ENCODE results near the gene AKAP13. TPM values are rescaled to one million over a fixed set of nuclear protein-coding genes. Genes with fewer than 3 reads are reported as not detected.
"Not testable (repeated sequence)": the region's sequence is repeated elsewhere in the genome, so short reads cannot be mapped to it uniquely, and the experiment has no call there.

The AKAP13 gene
- total RNA-seq, 1 donor from 2014 or later = 322 TPM

DNA sequence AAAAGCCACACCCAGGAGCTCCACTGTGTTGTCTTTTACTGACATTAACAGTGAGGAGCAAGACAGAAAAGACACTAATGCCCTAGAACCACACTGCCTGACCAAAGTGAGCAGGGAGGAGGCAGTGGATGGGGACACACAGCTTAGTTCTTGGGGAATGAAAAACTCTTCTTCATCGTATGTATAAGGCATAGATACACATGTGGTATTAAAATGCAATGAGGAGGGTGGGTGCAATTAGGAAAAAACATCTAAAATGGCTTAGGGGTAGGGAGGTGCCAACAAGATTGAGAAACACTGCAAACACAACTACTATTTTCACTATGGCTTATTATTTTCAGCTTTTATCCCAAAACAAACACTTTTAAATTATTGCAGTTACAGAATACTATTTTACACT is 398.8 kb downstream of the AKAP13 start:
- intact Hi-C loops (cut with DNase I) = no loop called here
- ATAC-seq (ENCODE audit: poor library complexity) = no peak

DNA sequence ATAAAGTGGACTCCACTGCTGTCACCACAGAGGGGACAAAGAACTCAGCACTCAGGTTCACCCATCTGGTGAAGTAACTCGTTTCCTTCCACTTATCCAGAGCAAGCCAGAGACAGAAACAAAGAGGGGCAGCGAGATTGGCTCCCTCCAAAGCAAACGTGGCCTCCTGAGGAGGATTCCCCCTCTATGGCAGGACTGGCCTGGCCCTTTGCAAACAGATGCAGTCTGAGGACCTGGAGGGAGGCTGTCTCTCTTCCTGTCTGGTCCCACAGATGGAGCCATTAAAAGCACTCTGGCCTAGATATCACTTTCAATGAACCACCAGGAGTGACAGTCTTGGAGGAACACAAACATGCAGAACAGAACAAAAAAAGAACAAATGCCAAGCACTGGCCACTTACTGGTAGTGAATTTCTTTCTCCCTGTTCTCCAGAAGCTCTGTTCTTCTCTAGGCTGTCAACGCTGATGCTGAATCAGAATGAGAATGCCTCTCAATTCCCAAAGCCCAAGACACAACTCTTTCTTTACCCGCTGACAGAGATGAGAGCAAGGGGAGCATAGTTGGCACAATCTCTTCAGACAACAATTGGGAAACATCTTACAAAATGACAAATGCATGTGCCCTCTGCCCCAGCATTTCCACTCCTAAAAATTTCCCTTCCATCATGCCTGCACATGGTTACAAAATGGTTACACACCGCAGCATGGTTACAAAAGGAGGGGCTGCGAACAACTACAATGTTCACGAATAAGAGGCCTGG is 400.0 kb downstream of the AKAP13 start:
- no peak for ATAC-seq (ENCODE audit: poor library complexity)
- DNase-seq = no peak
- intact Hi-C loops (cut with DNase I) = no loop called here

More for the DNA sequence above, 398.8 kb downstream of the AKAP13 start:
- DNase-seq = no peak

DNA sequence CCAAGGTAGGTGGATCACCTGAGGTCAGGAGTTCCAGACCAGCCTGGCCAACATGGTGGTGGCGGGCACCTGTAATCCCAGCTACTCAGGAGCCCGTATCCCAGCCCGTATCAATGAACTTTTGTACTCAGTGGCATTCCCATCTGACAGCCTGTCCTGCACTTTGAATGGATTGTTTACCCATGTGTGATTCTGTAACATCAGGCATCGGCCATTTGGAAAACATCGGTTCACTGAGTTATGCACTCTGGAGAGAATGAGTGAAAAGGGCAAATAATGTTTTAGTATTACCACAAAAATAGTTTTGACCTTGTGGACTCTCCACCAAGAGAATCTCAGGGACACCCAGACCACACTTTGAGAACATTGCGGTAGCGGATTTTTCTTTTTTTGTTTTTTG is 400.7 kb downstream of the AKAP13 start:
- DNase-seq (no peak), ATAC-seq (ENCODE audit: poor library complexity) (no peak)
- intact Hi-C loops (cut with DNase I) = no loop called here

DNA sequence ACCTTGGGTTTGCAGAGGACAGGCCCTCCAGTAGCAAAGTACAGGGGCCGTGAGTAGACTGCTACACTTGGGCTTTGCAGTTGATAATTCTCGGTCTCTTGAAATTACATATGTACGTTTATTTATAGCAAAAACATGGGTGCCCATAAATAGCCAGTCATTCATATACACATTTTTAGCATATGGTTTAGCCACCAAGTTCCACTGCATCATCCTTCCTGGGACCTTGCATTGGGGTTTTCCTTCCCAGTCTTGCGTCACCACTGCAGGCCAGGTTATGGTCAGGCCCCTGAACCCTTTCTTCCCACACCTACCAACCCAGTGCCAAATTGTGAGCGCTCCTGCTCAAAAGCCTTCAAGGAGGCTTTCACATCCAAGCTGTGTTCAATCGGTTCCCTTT is 401.7 kb downstream of the AKAP13 start:
- intact Hi-C loops (cut with DNase I) = no loop called here
- ATAC-seq (ENCODE audit: poor library complexity) (no peak), DNase-seq (no peak)

DNA sequence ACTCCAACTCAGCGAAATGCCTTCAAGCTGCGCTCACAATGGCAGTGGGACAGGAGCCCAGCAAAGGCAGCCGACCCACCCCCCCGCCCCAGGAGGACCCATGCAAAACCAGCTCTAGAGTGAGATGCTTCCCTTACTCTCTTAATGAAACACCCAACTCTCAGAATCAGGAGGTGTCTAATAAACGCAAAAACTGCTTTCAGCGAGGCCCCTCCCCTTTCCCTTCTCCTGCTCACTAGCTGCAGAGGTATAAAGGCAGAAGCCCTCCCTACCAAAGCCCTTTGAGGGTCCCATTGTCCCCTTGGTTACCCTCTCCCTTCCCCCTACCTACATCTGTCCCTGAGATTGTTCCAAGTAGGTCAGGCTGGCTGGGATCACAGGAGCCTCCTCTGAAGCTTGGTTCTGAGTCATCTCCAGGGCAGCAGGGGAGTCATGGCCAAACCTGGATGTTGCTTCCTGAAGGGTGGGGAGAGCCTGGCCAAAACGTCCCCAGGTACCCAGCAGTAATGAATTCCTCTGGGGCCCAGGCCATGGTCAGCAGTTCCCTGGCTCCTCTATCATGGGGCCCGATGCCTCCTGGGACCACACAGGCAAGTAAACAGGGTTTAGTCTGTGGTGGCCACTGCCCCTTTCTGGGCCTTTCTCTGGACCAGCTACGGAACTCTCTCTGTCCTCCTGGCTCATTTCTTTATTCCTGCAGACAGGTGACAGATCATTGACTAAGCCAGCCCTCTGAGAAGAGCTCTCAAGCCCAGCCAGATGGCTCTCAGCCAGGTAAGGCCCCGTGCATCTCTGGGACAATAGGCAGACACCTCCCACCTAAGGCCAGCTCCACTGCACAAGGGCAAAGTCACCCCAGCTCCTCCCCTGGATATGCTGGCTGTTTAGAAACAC is 405.7 kb downstream of the AKAP13 start:
- DNase-seq (peak; percentile 68), ATAC-seq (ENCODE audit: poor library complexity) (peak; percentile 85)
- intact Hi-C loops (cut with DNase I) = no loop called here

DNA sequence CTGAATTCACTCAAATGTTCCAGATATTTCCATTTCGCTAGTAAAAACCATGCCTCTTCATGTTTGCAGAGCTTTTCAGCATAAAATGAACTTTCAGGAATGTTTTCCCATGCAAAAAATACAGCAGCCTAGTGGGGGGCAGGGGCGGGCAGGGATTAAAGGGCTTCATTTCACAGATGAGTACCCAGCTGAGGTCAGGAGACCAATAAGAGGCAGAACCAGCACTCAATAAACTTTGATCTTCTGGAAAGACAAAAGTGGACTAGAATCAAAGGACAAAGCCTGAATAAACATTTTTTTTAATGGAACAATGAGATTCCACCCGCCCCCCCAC is 406.3 kb downstream of the AKAP13 start:
- DNase-seq (no peak), ATAC-seq (ENCODE audit: poor library complexity) (no peak)
- intact Hi-C loops (cut with DNase I) = no loop called here

DNA sequence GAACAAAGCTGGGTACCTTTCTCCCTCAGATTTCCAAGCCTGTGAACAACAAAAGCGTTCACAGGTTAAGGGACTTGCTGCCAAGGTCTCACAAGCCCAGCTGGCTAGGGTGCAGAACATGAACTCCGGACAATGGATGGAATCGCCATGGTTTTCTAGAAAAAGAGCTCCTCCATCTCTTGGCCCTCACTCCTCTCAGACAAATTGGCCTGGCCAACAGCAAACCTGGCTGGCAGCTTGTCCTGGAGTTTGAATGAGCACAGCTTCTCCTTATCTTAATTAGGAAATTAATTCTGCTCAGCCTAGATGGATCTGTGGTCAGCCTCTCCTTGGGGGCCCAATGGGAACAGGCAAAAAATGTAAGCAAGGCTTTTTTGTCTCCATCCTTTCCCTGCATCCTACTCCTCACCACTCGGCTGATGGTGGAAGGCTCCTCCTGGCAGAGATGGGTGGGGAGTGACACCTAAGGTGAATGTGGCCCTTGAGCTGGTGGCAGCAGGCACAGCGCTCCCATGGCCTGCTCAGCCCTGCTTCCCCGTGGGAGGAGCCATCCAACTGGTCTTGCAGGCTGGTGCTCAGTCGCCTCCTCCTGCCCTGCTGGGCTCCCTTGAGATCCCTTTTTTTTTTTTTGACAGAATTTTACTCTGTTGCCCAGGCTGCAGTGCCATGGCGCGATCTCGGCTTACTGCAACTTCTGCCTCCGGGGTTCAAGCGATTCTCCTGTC is 408.5 kb downstream of the AKAP13 start:
- DNase-seq (no peak), ATAC-seq (ENCODE audit: poor library complexity) (no peak)
- intact Hi-C loops (cut with DNase I) = no loop called here

DNA sequence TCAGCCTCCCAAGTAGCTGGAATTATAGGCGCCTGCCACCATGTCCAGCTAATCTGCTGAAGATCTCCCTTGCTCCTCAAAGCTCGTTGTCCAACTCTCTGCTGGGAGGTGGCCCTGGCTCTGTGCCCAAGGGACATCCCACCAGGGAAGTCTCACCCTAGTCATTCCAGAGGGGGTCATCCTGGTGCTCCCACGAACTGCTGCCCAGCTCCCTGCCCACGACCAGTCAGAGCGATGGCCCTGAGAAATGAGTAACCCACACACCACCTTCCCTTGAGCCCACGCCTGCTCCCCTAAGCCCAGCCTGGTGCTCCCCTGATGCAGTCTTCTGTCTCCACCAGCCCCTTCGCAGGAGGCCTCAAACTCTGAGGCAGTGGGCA is 409.1 kb downstream of the AKAP13 start:
- ATAC-seq (ENCODE audit: poor library complexity) (no peak), DNase-seq (no peak)
- intact Hi-C loops (cut with DNase I) = no loop called here

DNA sequence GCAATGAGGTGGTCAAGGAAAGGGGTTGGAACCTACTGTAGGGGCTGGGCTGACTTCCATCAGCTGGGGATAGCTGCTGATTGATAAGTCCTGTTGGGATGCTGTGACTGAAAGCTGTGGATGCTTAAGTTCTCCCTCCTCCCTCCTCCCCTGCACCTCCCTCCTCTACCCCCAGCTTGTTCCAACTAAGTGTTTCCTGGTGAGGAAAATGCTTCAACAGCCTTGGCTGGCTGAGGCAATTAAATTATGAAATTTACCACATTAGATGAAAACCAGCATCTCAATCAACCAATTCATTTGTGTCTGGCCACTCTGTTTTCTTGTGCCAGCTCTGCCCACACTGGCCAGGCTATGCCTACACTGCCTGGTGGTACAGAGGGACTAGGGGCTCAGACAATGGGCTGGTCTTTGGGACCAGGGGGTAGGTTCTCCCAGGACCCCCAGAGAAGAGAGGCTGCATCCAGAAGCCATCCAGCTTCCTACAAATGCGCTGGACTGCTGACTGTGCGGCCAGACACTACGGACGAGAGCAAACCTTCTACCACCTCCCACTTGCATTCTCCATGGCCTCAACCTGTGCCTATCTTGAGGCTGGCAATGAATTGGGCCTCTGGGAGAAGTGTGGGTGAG is 411.8 kb downstream of the AKAP13 start:
- ATAC-seq (ENCODE audit: poor library complexity) (no peak), DNase-seq (no peak)
- intact Hi-C loops (cut with DNase I) = loop anchor here (5.0 kb wide), 1 partner anchor 45 kb away; no protein-coding TSS in a partner anchor

DNA sequence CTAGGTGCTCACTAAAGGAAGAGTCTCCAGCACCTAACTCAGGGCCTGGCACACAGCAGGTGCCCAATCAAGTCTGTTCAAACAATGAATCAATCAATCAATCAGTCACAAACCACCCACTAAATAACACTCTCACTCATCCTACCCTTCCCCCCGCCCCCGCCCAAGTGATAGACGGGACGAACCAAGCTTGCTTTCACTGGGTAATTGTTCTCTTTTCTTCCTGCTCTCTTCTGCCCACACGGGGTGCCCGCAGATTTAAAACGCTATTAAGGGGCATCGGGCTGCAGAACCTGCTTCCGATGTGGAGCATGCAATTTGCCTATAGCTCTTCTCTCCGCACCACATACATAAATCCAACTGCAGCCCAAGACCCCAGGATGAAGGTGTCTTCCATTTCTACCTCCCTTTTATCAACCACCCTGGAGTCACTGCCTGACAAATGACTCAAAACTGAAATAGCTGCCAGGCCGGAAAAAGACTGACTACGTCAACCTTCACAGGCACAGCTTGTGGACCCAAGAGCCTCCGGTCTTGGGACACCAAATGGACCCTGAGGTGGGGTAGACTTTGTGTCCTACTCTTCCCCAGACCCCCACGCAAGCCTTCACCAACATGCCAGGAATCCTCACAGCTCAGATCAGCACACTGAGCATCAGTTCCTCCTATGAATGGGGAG is 412.6 kb downstream of the AKAP13 start:
- ATAC-seq (ENCODE audit: poor library complexity) (no peak), DNase-seq (no peak)
- intact Hi-C loops (cut with DNase I) = loop anchor here (5.0 kb wide), 1 partner anchor 46 kb away; no protein-coding TSS in a partner anchor

DNA sequence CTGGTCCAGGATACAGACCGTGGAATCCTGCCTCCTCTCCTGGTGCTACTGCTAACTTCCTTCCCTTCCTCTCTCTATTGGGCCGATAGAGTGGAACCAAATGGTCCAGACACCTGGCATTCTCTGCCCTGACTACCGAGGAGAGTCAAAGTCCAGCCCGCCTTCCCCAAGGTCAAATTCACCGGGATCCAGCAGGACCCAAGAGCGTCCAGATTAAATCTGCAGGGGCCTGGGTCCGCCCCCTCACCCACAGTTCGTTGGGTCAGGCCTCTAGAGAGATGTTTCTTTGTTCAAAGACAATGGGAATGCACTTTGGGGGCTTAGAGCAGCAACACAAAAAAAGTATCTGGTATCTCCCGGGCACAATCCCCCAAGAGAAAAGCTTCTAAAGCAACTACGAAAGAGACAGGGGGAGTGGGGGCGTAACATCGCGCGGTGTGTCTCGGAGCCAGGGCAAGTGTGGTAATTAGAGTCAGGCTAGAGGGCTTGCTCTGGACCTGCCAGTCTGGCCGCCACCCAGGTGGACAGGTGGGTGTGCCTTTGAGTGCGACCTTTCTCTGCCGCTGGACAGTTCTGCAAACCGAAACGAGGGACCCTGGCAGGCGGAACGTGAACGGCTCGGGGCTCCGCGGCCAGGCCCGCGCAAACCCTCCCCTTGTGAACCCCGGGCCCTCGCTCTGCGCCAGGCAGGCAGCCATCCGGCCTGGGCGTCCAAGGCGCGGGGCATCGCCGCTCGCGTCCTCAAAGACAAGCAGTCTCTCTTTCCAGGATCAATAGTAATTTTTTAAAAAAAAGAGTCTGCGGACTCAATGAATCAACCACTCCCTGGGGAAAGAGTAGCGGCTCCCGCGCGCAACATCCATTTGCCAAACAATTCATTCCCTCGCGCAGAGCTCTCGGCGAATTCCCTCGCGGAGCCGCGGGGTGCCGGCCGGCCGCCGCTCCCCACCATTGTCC is 413.5 kb downstream of the AKAP13 start:
- ATAC-seq (ENCODE audit: poor library complexity) = peak; percentile 50
- intact Hi-C loops (cut with DNase I) = loop anchor here (5.0 kb wide), 1 partner anchor 47 kb away; no protein-coding TSS in a partner anchor
- DNase-seq = peak; percentile 55

DNA sequence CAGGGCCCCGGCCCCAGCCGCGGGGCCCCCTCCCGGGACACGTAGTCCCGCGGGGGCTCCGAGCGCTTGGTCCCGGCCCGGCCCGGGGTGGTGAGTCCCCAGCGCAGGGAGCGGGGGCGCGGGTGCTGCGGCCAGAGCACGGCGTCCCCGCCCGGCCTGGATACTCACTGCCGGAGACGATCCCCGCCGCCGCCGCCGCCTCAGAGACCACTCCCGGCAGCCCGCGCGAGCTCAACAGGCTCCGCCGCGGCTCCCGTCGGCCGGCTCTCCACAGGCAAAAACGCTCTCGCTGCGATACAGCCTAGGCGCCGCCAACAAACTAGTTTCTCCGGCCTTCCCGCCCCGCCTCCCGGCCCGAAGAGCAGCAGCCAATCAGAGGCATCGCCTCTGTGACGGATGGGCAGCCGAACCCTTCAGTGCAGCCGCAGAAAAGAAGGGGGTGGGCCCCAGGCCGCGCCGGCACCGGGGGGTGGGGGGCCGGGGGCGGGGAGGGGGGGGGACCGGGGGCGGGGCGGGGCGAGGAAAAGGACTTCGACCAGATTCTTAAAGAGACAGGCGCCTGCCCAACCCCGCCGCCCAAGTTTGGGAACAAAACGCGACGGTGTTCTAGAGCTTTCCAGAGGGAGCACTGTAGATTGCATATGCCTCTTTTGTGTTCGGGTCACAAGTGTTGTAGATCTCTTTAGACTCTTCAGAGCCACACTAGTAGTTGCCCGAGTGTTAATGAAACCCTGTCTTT is 414.4 kb downstream of the AKAP13 start, which contains the start of gene KLHL25:
Gene KLHL25 (minus strand): TSS at position 328 of the 739 bp plus-strand sequence. CDS start 25,115 bp downstream, outside the sequence.
- intact Hi-C loops (cut with DNase I) = loop anchor here (5.0 kb wide), 1 partner anchor 47 kb away; no protein-coding TSS in a partner anchor

DNA sequence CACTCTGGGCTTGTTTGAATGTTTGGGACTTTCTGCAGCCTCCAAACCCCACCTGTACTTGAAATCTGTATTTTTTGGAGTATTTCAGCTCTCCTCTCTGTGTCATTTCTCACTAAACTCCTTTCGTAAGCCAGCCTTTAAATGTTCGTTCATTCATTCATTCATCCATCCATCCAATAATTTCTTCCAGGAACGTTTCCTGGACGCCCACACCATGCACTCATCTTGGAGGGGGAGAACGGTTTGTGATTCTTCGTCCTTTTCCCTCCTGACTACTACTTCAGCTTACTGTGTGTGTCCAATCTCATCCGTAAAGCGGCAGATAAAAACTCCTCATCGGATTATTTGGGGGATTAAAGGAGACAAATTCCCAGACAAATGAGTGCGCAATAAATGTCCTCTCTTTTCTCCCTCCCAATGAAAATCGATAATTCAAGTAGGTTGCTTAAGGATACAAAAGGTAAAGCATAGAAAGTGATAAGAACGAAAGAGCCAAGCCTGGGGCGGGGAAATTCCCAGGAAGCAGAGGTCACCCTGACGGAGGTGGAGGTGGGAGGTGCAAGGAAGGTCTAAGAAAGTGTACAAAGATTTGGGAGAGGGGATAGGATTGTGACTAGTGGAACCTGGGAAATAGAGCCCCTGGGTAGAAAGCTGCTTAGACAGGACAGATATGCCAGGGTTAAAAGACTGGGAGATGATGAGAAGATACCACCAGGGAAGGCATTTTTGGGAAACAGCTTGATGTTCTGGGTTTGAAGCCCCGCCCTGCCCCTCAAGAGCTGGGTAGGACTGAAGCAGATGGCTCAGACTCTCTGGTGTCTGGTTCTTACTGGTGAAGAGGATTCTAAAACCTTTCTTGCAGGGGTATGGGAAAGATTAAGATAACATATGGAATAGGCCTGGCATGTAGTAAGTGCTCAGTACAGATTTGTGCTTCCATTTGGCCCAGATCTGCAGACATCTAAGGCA is 415.2 kb downstream of the AKAP13 start:
- ATAC-seq (ENCODE audit: poor library complexity) (no peak), DNase-seq (no peak)
- intact Hi-C loops (cut with DNase I) = no loop called here

More for the DNA sequence above, 414.4 kb downstream of the AKAP13 start, which contains the start of gene KLHL25:
- peak; percentile 96 for DNase-seq
- ATAC-seq (ENCODE audit: poor library complexity) = peak; percentile 99

DNA sequence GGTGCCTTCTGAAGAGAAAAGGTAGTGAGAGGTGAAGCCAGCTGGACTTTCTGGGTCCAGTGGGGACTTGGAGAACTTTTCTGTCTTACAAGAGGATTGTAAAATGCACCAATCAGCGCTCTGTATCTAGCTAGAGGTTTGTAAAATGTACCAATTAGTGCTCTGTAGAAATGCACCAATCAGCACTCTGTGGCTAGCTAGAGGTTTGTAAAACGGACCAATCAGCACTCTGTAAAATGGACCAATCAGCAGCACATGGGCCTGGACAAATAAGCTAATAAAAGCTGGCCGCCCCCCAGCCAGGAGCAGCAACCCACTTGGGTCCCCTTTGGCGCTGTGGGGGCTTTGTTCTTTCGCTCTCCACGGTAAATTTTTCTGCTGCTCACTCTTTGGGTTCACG is 416.0 kb downstream of the AKAP13 start:
- DNase-seq; intact Hi-C loops (cut with DNase I); ATAC-seq (ENCODE audit: poor library complexity): not testable (repeated sequence)
